Adrenal gland (tissue), 12 donors: ENCODE measurements around the gene UBE2O. TPM values are rescaled to one million over a fixed set of nuclear protein-coding genes. Genes with fewer than 3 reads are reported as not detected.

Experiments
- DNase-seq, 7 donors: peaks; one replicate each; pipeline ENCODE4 v3.0.0-alpha.2; 2019 to 2020
- H3K27ac ChIP-seq, 5 donors: fragments of 200-600 bp; sonication (generic) in 4 of 5; 1 replicate in 3 of 5; 2 replicates in 2 of 5; pipeline versions ENCODE4 v1.5.1 to v1.8.0; 2016 to 2020; ENCODE audit warnings: mild to moderate bottlenecking in 1 of 5
- H3K27me3 ChIP-seq: fragments of 200-600 bp; 2 replicates; pipeline ENCODE4 v1.8.0; 2021
- H3K36me3 ChIP-seq, 2 donors: fragments of 200-600 bp; replicated peaks in 1 of 2; 1 replicate in 1 of 2; 2 replicates in 1 of 2; pipeline versions ENCODE4 v1.5.1 to v1.8.0; 2018 to 2022
- H3K4me1 ChIP-seq, 2 donors: fragments of 200-600 bp; replicated peaks in 1 of 2; 1 replicate in 1 of 2; 2 replicates in 1 of 2; pipeline versions ENCODE4 v1.5.1 to v1.8.0; 2018 to 2021
- H3K4me3 ChIP-seq, 4 donors: fragments of 200-600 bp; sonication (generic) in 3 of 4; one replicate each; pipeline ENCODE4 v1.5.1; 2016 to 2018
- H3K9me3 ChIP-seq, 3 donors: fragments of 200-600 bp; sonication (generic) in 1 of 3; replicated peaks in 1 of 3; 1 replicate in 2 of 3; 2 replicates in 1 of 3; pipeline versions ENCODE4 v1.5.1 to v1.8.0; 2016 to 2021
- POLR2A ChIP-seq, 2 donors: fragments of 450-650 bp; IDR thresholded peaks; one replicate each; pipeline ENCODE4 v1.6.1; 2017; ENCODE audit warnings: antibody characterized with exemption in 2 of 2, mild to moderate bottlenecking in 2 of 2, moderate library complexity in 1 of 2
- WGBS, 4 donors: extraction: QIAGEN DNeasy Blood & Tissue Kit in 2 of 4; methylation state at CpG; one replicate each; pipeline versions ENCODE4 v1.1.5 to v1.1.7; 2013 to 2017; 5-methylcytosine and 5-hydroxymethylcytosine counted together
- intact Hi-C, 2 donors: fragments of 100-400 bp; cut with DNase I; formaldehyde crosslinking; loops; one replicate each; pipeline versions ENCODE4 v1.14.1 to v1.15.0; 2022 to 2023
- polyA plus RNA-seq, 3 donors: library from polyadenylated mRNA; stranded (reverse); fragments of 200-250 nt in 2 of 3; fragments of 350-450 nt in 1 of 3; fragmentation: Illumina TruSeq in 1 of 3; extraction: RNeasy Lipid Tissue Mini Kit (QIAGEN cat#74804) in 1 of 3; gene quantifications; one replicate each; pipeline ENCODE4 v1.2.3, GENCODE V29; 2013 to 2014
- total RNA-seq, 9 donors: library from RNA; depleted of rRNA in 4 of 9; stranded (reverse); fragments of >200 nt in 4 of 9; fragments of 120-200 nt in 1 of 9; fragmentation: NEBNext Ultra II Directional in 1 of 9; extraction: Animal tissue kit (Norgen Biotek cat#: 25700) in 1 of 9; gene quantifications; one replicate each; pipeline versions ENCODE4 v1.1.0 to v1.2.4, GENCODE V29; 2013 to 2023
- TF ChIP-seq, protein P1 (sequence below), 6 experiments: fragments of 450-650 bp in 4 of 6; fragments of 200-600 bp in 2 of 6; sonication (generic) in 1 of 6; IDR thresholded peaks; 1 replicate in 5 of 6; 2 replicates in 1 of 6; pipeline versions ENCODE4 v1.5.1 to v1.8.0; 2016 to 2021; ENCODE audit warnings: antibody characterized with exemption in 6 of 6, mild to moderate bottlenecking in 2 of 6, moderate library complexity in 1 of 6
- donor health status: healthy with polysubstance abuse.
- donor health status: Bipolar disorder and iron deficiency.
- donor health status: DM: yes; HTN: yes; CAD: no.
- donor health status: DM: no; HTN: no; CAD: no.
- donor health status: DM: no; HTN: no; CAD: no.
- donor health status: DM: yes; HTN: yes; CAD: no.

The UBE2O gene
- total and polyA plus RNA-seq, 12 donors = 9.8 to 21.8 (median 15.8) TPM

DNA sequence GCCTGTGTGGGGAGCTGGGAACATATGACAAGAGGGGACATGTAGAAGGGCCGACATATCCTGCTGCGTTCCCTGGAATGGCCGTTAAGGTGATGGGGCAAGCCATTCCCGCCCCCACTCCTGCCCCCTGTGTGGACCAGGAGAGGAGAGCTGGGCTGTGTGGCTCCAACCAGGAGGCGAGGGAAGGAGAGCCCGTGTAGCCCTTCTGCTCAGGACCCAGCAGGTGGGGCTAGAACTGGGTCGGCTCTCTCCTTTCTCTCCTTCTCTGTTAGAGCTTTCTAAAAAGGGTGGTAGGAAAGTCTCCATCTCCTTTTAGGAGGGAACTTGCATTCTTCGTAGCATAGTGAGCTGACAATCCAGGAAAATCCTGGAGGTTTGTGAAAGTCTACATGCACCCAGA is 55.8 kb downstream of the UBE2O start:
- no peak for DNase-seq
- H3K27ac ChIP-seq = no peak overlapping the region
- H3K27me3 ChIP-seq = no peaks in the 10 kb centered on the region
- no peaks in the 10 kb centered on the region for H3K9me3 ChIP-seq
- H3K4me1 ChIP-seq = no peaks in the 10 kb centered on the region
- no peak for TF ChIP-seq POLR2A (IDR thresholded peaks at IDR 0.05)
- TF ChIP-seq, protein P1, sequence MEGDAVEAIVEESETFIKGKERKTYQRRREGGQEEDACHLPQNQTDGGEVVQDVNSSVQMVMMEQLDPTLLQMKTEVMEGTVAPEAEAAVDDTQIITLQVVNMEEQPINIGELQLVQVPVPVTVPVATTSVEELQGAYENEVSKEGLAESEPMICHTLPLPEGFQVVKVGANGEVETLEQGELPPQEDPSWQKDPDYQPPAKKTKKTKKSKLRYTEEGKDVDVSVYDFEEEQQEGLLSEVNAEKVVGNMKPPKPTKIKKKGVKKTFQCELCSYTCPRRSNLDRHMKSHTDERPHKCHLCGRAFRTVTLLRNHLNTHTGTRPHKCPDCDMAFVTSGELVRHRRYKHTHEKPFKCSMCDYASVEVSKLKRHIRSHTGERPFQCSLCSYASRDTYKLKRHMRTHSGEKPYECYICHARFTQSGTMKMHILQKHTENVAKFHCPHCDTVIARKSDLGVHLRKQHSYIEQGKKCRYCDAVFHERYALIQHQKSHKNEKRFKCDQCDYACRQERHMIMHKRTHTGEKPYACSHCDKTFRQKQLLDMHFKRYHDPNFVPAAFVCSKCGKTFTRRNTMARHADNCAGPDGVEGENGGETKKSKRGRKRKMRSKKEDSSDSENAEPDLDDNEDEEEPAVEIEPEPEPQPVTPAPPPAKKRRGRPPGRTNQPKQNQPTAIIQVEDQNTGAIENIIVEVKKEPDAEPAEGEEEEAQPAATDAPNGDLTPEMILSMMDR (IDR thresholded peaks at IDR 0.05) = no peak
- WGBS, 4 donors = 68 to 90% (median 84%) methylated on average over 6 to 8 of the region's 8 CpGs
- intact Hi-C loops = loop anchor here (5.0 kb wide), 2 partner anchors 90 to 95 kb away; partner anchors contain the start of gene QRICH2 (in 1 of the 2)
- H3K36me3 ChIP-seq = peaks cover 0 to 75% of the 10 kb centered on the region in 2 donors
- H3K4me3 ChIP-seq = no peak overlapping the region

DNA sequence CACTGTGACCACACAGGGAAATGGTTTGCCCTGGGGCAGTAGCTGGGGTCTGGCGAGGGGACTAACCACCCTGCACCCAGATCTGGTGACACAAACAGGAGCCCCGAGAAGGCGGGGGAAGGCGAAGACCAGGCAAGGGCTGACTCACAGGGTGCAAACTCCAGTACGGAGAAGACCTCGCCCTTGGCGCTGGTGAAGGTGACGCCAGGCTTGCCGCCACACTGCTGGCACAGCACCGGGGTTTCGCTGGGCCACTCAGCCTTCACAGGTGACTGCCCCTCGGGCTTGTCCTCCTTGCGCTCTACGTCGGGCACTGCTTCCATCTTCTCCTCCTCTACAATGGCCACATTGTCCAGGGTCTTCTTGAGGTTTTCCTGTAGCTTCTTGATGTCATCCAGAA is 57.0 kb downstream of the UBE2O start:
- intact Hi-C loops = loop anchor here (5.0 kb wide), 2 partner anchors 89 to 94 kb away; partner anchors contain the start of gene QRICH2 (in 1 of the 2)
- H3K27ac ChIP-seq = no peak overlapping the region
- no peaks in the 10 kb centered on the region for H3K27me3 ChIP-seq
- DNase-seq = no peak
- peaks cover 0 to 73% of the 10 kb centered on the region in 2 donors for H3K36me3 ChIP-seq
- no peak overlapping the region for H3K4me3 ChIP-seq
- TF ChIP-seq POLR2A (IDR thresholded peaks at IDR 0.05) = no peak
- TF ChIP-seq, protein P1 (IDR thresholded peaks at IDR 0.05) = no peak
- no peaks in the 10 kb centered on the region for H3K4me1 ChIP-seq
- 87 to 95% (median 93%) methylated on average over 4 to 15 of the region's 15 CpGs for WGBS, 4 donors
- H3K9me3 ChIP-seq = no peaks in the 10 kb centered on the region

DNA sequence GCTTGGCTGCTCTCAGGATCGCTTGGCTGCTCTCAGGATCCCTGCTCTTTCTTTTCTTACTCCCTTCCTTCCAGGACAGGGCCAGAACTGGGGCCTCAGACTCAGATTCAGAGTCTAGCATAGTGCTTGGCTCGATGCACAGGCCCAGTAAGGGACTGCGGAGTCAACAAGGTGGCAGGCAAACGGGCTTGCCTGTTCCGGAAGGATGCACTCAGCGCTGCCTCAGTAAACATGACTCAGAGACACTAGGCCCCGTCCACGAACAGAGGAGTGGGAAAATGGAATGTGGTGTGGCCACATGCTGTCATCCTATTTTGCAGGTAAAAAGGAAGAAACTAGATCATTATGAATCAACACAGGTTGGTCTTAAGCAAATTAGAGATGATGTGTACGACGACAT is 58.8 kb downstream of the UBE2O start:
- Histone ChIP-seq H3K9me3 (no peaks in the 10 kb centered on the region), H3K27me3 (no peaks in the 10 kb centered on the region), H3K4me1 (no peaks in the 10 kb centered on the region), H3K36me3 (peaks cover 0 to 58% of the 10 kb centered on the region in 2 donors), H3K27ac (no peak overlapping the region), H3K4me3 (no peak overlapping the region)
- DNase-seq = no peak
- 85 to 95% (median 94%) methylated on average over 3 to 10 of the region's 10 CpGs for WGBS, 4 donors
- TF ChIP-seq POLR2A (IDR thresholded peaks at IDR 0.05) = no peak
- TF ChIP-seq, protein P1 (IDR thresholded peaks at IDR 0.05) = no peak
- intact Hi-C loops = no loop called here

DNA sequence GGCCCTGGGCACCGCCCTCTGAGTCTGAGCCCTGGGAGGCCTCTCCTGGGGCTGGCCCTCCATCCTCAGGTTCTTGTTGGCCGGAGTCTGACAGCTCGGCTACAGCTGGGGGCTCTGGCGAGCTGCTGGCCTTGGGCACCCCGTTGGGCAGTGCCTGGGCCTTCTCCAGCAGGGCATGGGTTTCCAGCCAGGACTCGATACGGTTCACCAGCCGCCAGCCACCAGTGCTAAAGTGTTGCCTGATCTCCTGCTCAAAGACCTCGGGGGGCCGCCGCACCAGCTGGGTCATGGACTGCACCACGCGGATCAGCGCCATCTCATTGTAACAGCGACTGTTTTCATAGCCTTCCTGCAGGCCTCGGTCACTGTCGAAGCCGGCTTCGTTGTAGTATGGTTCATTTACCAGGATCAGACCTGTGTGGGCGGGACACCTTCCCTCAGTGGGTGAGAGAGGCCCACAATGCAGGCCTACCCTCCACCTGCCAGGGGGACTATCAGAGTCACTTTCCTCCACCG is 61.7 kb downstream of the UBE2O start:
- peaks cover 0 to under 1% of the 10 kb centered on the region in 2 donors for H3K4me1 ChIP-seq
- no peak for TF ChIP-seq POLR2A (IDR thresholded peaks at IDR 0.05)
- TF ChIP-seq, protein P1 (IDR thresholded peaks at IDR 0.05) = no peak
- no peaks in the 10 kb centered on the region for H3K9me3 ChIP-seq
- H3K27me3 ChIP-seq = no peaks in the 10 kb centered on the region
- H3K4me3 ChIP-seq = no peak overlapping the region
- intact Hi-C loops = no loop called here
- WGBS, 4 donors = 90 to 95% (median 94%) methylated on average over 6 to 21 of the region's 21 CpGs
- no peak for DNase-seq
- no peak overlapping the region for H3K27ac ChIP-seq
- peaks cover 0 to 31% of the 10 kb centered on the region in 2 donors for H3K36me3 ChIP-seq
